HepG2 (cell line): Measurements from ENCODE around the gene AMBRA1. TPM values are rescaled to one million over a fixed set of nuclear protein-coding genes. Genes with fewer than 3 reads are reported as not detected.

Experiments
- CREB1 ChIP-seq, 2 experiments: fragments of 450-650 bp in 1 of 2; IDR thresholded peaks; 2 replicates each; pipeline ENCODE4 v1.6.1; 2016 to 2017; ENCODE audit warnings: control low read depth in 1 of 2, mild to moderate bottlenecking in 1 of 2, missing compliant biosample characterization in 1 of 2, missing genetic modification characterization in 1 of 2
- ETV5 ChIP-seq: IDR thresholded peaks from 2 replicates; pipeline ENCODE4 v1.6.1; 2018; ENCODE audit warnings: missing biosample characterization, missing genetic modification reagents, inconsistent platforms, borderline replicate concordance
- FOXJ3 ChIP-seq: sonication (generic); formaldehyde crosslinking; IDR thresholded peaks from 2 replicates; pipeline ENCODE4 v1.4.0; 2020; ENCODE audit warnings: missing genetic modification reagents, mild to moderate bottlenecking, borderline replicate concordance
- GPN1 ChIP-seq: sonication (generic); formaldehyde crosslinking; IDR thresholded peaks from 2 replicates; pipeline ENCODE4 v1.5.1; 2020; ENCODE audit warnings: missing genetic modification reagents, borderline replicate concordance
- GTF2F1 ChIP-seq: fragments of 150-350 bp; IDR thresholded peaks from 2 replicates; pipeline ENCODE4 v1.6.1; 2014; ENCODE audit warnings: low read length
- MAX ChIP-seq: IDR thresholded peaks from 2 replicates; pipeline ENCODE4 v1.6.1; 2012; ENCODE audit warnings: inconsistent platforms
- MEIS1 ChIP-seq: sonication (generic); formaldehyde crosslinking; IDR thresholded peaks from 2 replicates; pipeline ENCODE4 v1.9.0; 2021; ENCODE audit warnings: mild to moderate bottlenecking, missing genetic modification reagents, moderate library complexity, borderline replicate concordance
- NFRKB ChIP-seq: fragments of 450-650 bp; IDR thresholded peaks from 2 replicates; pipeline ENCODE4 v1.6.1; 2017
- POLR2A ChIP-seq, 2 experiments: IDR thresholded peaks; 2 replicates each; pipeline ENCODE4 v1.6.1; 2011; ENCODE audit warnings: low read depth in 2 of 2, low read length in 2 of 2, mild to moderate bottlenecking in 1 of 2, moderate library complexity in 1 of 2; ENCODE audit not compliant: insufficient read depth in 1 of 2
- SKIL ChIP-seq: sonication (generic); formaldehyde crosslinking; IDR thresholded peaks from 2 replicates; pipeline ENCODE4 v1.8.0; 2022; ENCODE audit warnings: missing genetic modification reagents, mild to moderate bottlenecking, moderate library complexity, borderline replicate concordance
- THYN1 ChIP-seq: sonication (generic); formaldehyde crosslinking; IDR thresholded peaks from 2 replicates; pipeline ENCODE4 v1.8.1; 2023; ENCODE audit warnings: low read depth, mild to moderate bottlenecking, moderate library complexity, missing genetic modification reagents, borderline replicate concordance
- ZNF235 ChIP-seq: sonication (generic); formaldehyde crosslinking; IDR thresholded peaks from 2 replicates; pipeline ENCODE4 v1.8.1; 2023; ENCODE audit warnings: mild to moderate bottlenecking, missing genetic modification reagents, borderline replicate concordance
- ZNF329 ChIP-seq: sonication (generic); formaldehyde crosslinking; IDR thresholded peaks from 2 replicates; pipeline ENCODE4 v1.9.0; 2021; ENCODE audit warnings: low read depth, mild to moderate bottlenecking, missing genetic modification reagents
- ZNF430 ChIP-seq: sonication (generic); formaldehyde crosslinking; IDR thresholded peaks from 2 replicates; pipeline ENCODE4 v1.9.0; 2021; ENCODE audit warnings: mild to moderate bottlenecking, missing genetic modification reagents
- ZNF883 ChIP-seq: sonication (generic); formaldehyde crosslinking; IDR thresholded peaks from 2 replicates; pipeline ENCODE4 v1.5.1; 2020; ENCODE audit warnings: mild to moderate bottlenecking, missing genetic modification reagents; ENCODE audit errors: not compliant biosample characterization
- polyA plus RNA-seq, 8 experiments: library from polyadenylated mRNA; depleted of rRNA in 3 of 8; stranded (reverse) in 7 of 8; unstranded in 1 of 8; fragments of >200 nt; fragmentation: Illumina TruSeq in 4 of 8; extraction: Trizol in 4 of 8; gene quantifications; 2 replicates each; pipeline versions ENCODE4 v1.2.1 to v1.2.3, GENCODE V29; 2011 to 2016; ENCODE audit warnings: low read depth in 4 of 8, missing spikeins in 1 of 8, mixed read lengths in 1 of 8; ENCODE audit not compliant: insufficient read depth in 1 of 8
- total RNA-seq, 5 experiments: library from RNA; depleted of rRNA; stranded (reverse); fragments of >200 nt; fragmentation: Illumina TruSeq; extraction: Trizol; gene quantifications; 2 replicates each; pipeline ENCODE4 v1.2.3, GENCODE V29; 2016; ENCODE audit warnings: low read depth in 1 of 5
- TF ChIP-seq, protein P1 (sequence below): sonication (generic); formaldehyde crosslinking; IDR thresholded peaks from 2 replicates; pipeline ENCODE4 v1.9.0; 2021; ENCODE audit warnings: missing genetic modification reagents, mild to moderate bottlenecking, borderline replicate concordance
- TF ChIP-seq, protein P2 (sequence below): sonication (generic); formaldehyde crosslinking; IDR thresholded peaks from 2 replicates; pipeline ENCODE4 v1.4.0; 2020; ENCODE audit warnings: mild to moderate bottlenecking, missing genetic modification reagents
- TF ChIP-seq, protein P3 (sequence below): sonication (generic); formaldehyde crosslinking; conservative IDR thresholded peaks from 2 replicates; pipeline ENCODE4 v1.4.0; 2020; ENCODE audit warnings: mild to moderate bottlenecking, missing genetic modification reagents, moderate library complexity

The AMBRA1 gene
- total and polyA plus RNA-seq, 2 of the 13 experiments (the other 11 are each of a cell fraction or from before 2014, with no cell fraction given): 15.7 to 26.0 TPM

DNA sequence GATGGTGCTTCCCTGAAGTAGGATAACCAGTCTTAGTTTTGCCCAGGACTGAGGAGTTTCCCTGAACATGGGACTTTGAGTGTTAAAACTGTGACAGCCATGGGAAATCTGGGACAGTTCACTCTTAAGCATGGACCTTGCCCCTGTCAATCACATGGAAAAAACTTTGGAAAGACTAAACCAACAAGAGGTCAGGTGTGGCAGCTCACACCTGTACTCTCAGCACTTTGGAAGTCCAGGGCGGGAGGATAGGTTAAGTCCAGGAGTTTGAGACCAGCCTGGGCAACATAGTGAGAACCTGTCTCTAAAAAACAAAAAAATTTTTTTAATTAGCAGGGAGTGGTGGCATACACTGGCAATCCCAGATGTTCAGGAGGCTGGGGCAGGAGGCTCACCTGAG is 3.3 kb upstream of the AMBRA1 start (continued):
- TF ChIP-seq, protein P1, sequence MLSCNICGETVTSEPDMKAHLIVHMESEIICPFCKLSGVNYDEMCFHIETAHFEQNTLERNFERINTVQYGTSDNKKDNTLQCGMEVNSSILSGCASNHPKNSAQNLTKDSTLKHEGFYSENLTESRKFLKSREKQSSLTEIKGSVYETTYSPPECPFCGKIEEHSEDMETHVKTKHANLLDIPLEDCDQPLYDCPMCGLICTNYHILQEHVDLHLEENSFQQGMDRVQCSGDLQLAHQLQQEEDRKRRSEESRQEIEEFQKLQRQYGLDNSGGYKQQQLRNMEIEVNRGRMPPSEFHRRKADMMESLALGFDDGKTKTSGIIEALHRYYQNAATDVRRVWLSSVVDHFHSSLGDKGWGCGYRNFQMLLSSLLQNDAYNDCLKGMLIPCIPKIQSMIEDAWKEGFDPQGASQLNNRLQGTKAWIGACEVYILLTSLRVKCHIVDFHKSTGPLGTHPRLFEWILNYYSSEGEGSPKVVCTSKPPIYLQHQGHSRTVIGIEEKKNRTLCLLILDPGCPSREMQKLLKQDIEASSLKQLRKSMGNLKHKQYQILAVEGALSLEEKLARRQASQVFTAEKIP (CRISPR knock-in tag): no peak
- TF ChIP-seq, protein P2, sequence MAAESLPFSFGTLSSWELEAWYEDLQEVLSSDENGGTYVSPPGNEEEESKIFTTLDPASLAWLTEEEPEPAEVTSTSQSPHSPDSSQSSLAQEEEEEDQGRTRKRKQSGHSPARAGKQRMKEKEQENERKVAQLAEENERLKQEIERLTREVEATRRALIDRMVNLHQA: no peak
- TF ChIP-seq NFRKB (no peak), POLR2A (IDR thresholded peaks at IDR 0.05; ENCODE audit: insufficient read depth in 1 of 2, low read depth in 2 of 2, low read length in 2 of 2) (no peak), FOXJ3 (CRISPR knock-in tag) (0 out of 2 replicates have a peak, but pooled peaks have one; percentile 44), GTF2F1 (no peak), ETV5 (CRISPR knock-in tag) (0 out of 2 replicates have a peak, but pooled peaks have one; percentile 16), ZNF235 (CRISPR knock-in tag) (no peak), ZNF329 (CRISPR knock-in tag) (no peak), GPN1 (CRISPR knock-in tag) (no peak), ZNF430 (CRISPR knock-in tag) (no peak), CREB1 (IDR thresholded peaks at IDR 0.05) (no peak), CREB1 (CRISPR knock-in tag; IDR thresholded peaks at IDR 0.05) (peak; percentile 43; the same call in 1 of the 2 replicates), THYN1 (CRISPR knock-in tag) (no peak), MEIS1 (peak; percentile 97), ZNF883 (CRISPR knock-in tag) (no peak), SKIL (no peak), MAX (no peak)
- TF ChIP-seq, protein P3, sequence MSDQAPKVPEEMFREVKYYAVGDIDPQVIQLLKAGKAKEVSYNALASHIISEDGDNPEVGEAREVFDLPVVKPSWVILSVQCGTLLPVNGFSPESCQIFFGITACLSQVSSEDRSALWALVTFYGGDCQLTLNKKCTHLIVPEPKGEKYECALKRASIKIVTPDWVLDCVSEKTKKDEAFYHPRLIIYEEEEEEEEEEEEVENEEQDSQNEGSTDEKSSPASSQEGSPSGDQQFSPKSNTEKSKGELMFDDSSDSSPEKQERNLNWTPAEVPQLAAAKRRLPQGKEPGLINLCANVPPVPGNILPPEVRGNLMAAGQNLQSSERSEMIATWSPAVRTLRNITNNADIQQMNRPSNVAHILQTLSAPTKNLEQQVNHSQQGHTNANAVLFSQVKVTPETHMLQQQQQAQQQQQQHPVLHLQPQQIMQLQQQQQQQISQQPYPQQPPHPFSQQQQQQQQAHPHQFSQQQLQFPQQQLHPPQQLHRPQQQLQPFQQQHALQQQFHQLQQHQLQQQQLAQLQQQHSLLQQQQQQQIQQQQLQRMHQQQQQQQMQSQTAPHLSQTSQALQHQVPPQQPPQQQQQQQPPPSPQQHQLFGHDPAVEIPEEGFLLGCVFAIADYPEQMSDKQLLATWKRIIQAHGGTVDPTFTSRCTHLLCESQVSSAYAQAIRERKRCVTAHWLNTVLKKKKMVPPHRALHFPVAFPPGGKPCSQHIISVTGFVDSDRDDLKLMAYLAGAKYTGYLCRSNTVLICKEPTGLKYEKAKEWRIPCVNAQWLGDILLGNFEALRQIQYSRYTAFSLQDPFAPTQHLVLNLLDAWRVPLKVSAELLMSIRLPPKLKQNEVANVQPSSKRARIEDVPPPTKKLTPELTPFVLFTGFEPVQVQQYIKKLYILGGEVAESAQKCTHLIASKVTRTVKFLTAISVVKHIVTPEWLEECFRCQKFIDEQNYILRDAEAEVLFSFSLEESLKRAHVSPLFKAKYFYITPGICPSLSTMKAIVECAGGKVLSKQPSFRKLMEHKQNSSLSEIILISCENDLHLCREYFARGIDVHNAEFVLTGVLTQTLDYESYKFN (CRISPR knock-in tag): peak; percentile 81
